ENCODE measurements around the gene ALDH4A1. TPM values are rescaled to one million over a fixed set of nuclear protein-coding genes. Genes with fewer than 3 reads are reported as not detected.

Gene ALDH4A1
- total RNA-seq, 2 experiments from 2014 or later: 6.1 to 7.6 TPM

GRCh38 chr1:18925279-18925678, 22.9 kb upstream of the ALDH4A1 start:
- intact Hi-C loops (cut with micrococcal nuclease; ENCODE audit: unreplicated experiment): no loop called here
- CTCF ChIA-PET (ENCODE audit: unreplicated experiment): no interaction called here
- Histone ChIP-seq H3K4me1 (ENCODE audit: insufficient read depth, low read length, poor library complexity, severe bottlenecking) (peaks cover 18% of the 10 kb centered on the region), H3K9me3 (ENCODE audit: low read length) (no peaks in the 10 kb centered on the region), H3K79me2 (ENCODE audit: insufficient read depth, low read depth, low read length) (no peaks in the 10 kb centered on the region), H2AFZ (ENCODE audit: low read length) (no peak overlapping the region), H3K27ac (ENCODE audit: low read depth, low read length, poor library complexity, severe bottlenecking) (no peak overlapping the region), H4K20me1 (ENCODE audit: insufficient read depth, low read length) (no peaks in the 10 kb centered on the region), H3K9me2 (ENCODE audit: insufficient read depth, low read length) (no peaks in the 10 kb centered on the region), H3K36me3 (ENCODE audit: insufficient read depth, low read length) (no peaks in the 10 kb centered on the region), H3K4me2 (ENCODE audit: low read length) (no peak overlapping the region), H3K4me3 (ENCODE audit: low read depth, low read length, poor library complexity, severe bottlenecking) (no peak overlapping the region)
- no TSS peak for BruUV-seq (replicated peaks)
- TF ChIP-seq CTCF (conservative IDR thresholded peaks at IDR 0.05; ENCODE audit: low read length): no peak
- no peak for TF ChIP-seq EZH2phosphoT487 (IDR thresholded peaks at IDR 0.05; ENCODE audit: borderline replicate concordance, low read depth, low read length)
- POLR2A ChIA-PET: no interaction called here
- no peak for DNase-seq (ENCODE audit: low spot score)

DNA sequence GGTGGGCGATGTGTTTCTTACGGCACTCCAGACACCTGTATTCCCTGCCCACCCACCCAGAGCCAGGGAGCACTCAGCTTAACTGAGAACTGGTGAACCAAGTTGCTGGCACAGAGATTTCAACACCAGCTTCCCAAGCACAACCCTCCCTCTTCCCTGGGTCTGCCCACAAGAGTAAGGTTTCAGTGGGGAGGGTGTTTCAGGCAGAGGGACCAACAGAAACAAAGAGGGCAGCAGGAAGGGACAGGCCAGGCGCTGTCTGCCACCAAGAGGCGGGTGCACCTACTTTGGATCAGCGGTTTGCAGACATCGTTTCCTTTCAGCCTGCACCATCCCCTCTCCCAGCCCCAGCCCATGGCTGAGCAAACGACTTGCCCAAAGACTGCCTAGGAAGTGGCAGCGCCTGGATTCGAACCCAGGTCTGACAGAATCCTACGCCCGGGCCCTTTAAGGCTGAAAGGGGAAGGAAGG, 21.9 kb upstream of the ALDH4A1 start:
- BruUV-seq (replicated peaks): no TSS peak
- Histone ChIP-seq H4K20me1 (ENCODE audit: insufficient read depth, low read length) (no peaks in the 10 kb centered on the region), H3K4me3 (ENCODE audit: low read depth, low read length, poor library complexity, severe bottlenecking) (no peak overlapping the region), H3K9me3 (ENCODE audit: low read length) (no peaks in the 10 kb centered on the region), H3K9me2 (ENCODE audit: insufficient read depth, low read length) (no peaks in the 10 kb centered on the region), H3K4me1 (ENCODE audit: insufficient read depth, low read length, poor library complexity, severe bottlenecking) (peaks cover 18% of the 10 kb centered on the region), H3K79me2 (ENCODE audit: insufficient read depth, low read depth, low read length) (no peaks in the 10 kb centered on the region), H3K4me2 (ENCODE audit: low read length) (no peak overlapping the region), H2AFZ (ENCODE audit: low read length) (no peak overlapping the region), H3K36me3 (ENCODE audit: insufficient read depth, low read length) (no peaks in the 10 kb centered on the region), H3K27ac (ENCODE audit: low read depth, low read length, poor library complexity, severe bottlenecking) (no peak overlapping the region)
- CTCF ChIA-PET (ENCODE audit: unreplicated experiment): no interaction called here
- TF ChIP-seq EZH2phosphoT487 (IDR thresholded peaks at IDR 0.05; ENCODE audit: borderline replicate concordance, low read depth, low read length): no peak
- no peak for TF ChIP-seq CTCF (conservative IDR thresholded peaks at IDR 0.05; ENCODE audit: low read length)
- POLR2A ChIA-PET: no interaction called here
- no peak for DNase-seq (ENCODE audit: low spot score)
- intact Hi-C loops (cut with micrococcal nuclease; ENCODE audit: unreplicated experiment): no loop called here

- Histone ChIP-seq H3K9me3 (ENCODE audit: low read length) (no peaks in the 10 kb centered on the region), H3K79me2 (ENCODE audit: insufficient read depth, low read depth, low read length) (no peaks in the 10 kb centered on the region), H3K4me1 (ENCODE audit: insufficient read depth, low read length, poor library complexity, severe bottlenecking) (peaks cover 18% of the 10 kb centered on the region), H3K36me3 (ENCODE audit: insufficient read depth, low read length) (no peaks in the 10 kb centered on the region), H3K4me2 (ENCODE audit: low read length) (no peak overlapping the region), H3K9me2 (ENCODE audit: insufficient read depth, low read length) (no peaks in the 10 kb centered on the region), H3K27ac (ENCODE audit: low read depth, low read length, poor library complexity, severe bottlenecking) (no peak overlapping the region), H3K4me3 (ENCODE audit: low read depth, low read length, poor library complexity, severe bottlenecking) (no peak overlapping the region), H2AFZ (ENCODE audit: low read length) (no peak overlapping the region), H4K20me1 (ENCODE audit: insufficient read depth, low read length) (no peaks in the 10 kb centered on the region)
- BruUV-seq (replicated peaks): no TSS peak
- TF ChIP-seq CTCF (conservative IDR thresholded peaks at IDR 0.05; ENCODE audit: low read length): no peak
- TF ChIP-seq EZH2phosphoT487 (IDR thresholded peaks at IDR 0.05; ENCODE audit: borderline replicate concordance, low read depth, low read length): no peak
- CTCF ChIA-PET (ENCODE audit: unreplicated experiment): no interaction called here
- POLR2A ChIA-PET: no interaction called here
- intact Hi-C loops (cut with micrococcal nuclease; ENCODE audit: unreplicated experiment): no loop called here
- DNase-seq (ENCODE audit: low spot score): no peak
Observed at GRCh38 chr1:18923756-18924211, 21.4 kb upstream of the ALDH4A1 start.
